GM20000 (cell line): ENCODE data around the gene BCAS4.
A peak's percentile ranks its signal among the peaks of the same experiment; 100 is the strongest.
"Not testable (repeated sequence)": the region's sequence is repeated elsewhere in the genome, so short reads cannot be mapped to it uniquely, and the experiment has no call there.

Experiments
- DNase-seq: peaks from one replicate; pipeline ENCODE4 v3.0.0; 2012; ENCODE audit warnings: low spot score
- CTCF ChIP-seq: IDR thresholded peaks from 2 replicates; pipeline ENCODE4 v1.5.1; 2012; ENCODE audit warnings: mild to moderate bottlenecking, control low read depth; ENCODE audit errors: extremely low read depth, missing control alignments

BCAS4 gene

GRCh38 chr20:50790651-50791277 lies 4.1 kb upstream of the BCAS4 start:
- TF ChIP-seq CTCF: peak; percentile 89
- DNase-seq: peak; percentile 89

DNA sequence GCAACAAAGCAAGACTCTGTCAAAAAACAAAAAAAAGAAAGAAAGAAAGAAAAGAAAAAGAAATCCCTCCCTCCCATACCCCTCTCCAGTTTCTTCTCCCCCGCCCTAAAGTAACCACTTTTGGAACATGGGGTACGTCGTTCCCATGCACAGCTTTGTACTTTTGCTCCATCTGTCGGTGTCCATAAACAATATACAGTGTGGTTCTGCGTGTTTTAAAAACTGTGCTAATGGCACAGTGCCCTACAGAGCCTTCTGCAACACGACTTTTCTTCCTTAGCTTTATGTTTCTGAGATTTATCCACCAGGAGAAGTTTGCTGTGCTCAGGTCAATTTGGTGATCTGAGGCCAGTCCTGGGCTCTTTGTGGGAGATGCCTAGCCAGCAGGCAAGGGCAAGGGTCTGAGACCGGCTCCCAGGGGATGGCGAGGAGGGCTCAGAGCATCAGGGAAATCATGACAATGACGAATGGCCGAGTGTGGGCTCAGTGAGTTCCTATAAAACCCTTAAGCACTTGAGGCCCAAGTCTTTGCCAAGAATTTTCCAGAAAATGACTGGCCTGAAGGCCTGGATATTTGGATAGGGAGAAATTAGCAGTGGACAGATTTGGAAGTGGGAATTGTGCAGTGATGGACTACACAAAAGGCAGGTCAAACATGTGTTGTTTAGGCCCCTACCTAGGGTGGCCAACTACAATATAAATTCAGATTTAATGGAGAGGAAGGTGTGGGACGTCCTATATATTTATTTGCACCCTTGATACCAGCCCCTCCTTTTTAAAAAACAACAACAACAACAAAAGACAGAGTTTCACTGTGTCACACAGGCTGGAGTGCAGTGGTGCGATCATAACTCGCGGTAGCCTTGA lies 1.9 kb upstream of the BCAS4 start:
- no peak for TF ChIP-seq CTCF

GRCh38 chr20:50793575-50794016 lies 1.3 kb upstream of the BCAS4 start:
- DNase-seq: not testable (repeated sequence)

More for the DNA sequence above, 1.9 kb upstream of the BCAS4 start:
- no peak for DNase-seq

GRCh38 chr20:50794181-50794845 lies 548 bp upstream of the BCAS4 start:
- DNase-seq: no peak
- no peak for TF ChIP-seq CTCF

More at GRCh38 chr20:50793575-50794016, 1.3 kb upstream of the BCAS4 start:
- TF ChIP-seq CTCF: peak; percentile 41

DNA sequence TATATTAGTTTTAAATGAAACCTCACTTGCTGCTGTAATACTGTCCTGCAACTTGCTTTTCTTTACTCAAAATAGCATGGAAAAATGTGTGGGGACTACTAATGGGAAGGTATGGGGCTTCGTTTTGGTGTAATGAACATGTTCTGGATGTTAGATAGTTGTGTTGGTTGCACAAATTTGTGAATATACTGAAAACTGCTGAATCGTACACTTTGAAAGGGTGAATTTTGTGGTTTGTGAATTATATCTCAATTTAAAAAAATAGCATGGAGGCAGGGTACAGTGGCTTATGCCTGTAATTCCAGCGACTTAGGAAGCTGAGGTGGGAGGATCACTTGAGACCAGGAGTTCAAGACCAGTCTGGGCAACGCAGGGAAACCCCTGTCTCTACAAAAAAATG lies 2.3 kb downstream of the BCAS4 start:
- no peak for TF ChIP-seq CTCF
- no peak for DNase-seq

DNA sequence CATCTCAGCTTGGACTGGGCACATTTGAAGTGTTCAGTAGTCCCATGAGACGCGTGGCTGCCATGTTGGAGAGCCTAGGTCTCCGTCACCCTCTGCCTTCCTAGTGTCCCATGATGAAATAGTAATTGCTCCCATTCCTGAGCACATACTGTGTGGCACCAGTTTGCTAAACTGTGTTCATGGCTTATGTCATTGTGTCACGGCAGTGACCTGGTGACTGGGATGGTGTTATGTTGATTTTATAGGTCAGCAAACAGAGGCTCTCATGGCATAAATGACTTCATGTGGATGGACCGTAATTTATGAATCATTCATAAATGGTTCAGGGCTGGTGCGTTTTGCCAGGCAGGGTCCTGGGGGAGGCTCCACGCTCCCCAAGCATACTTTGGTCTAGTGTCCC lies 3.8 kb downstream of the BCAS4 start:
- no peak for DNase-seq

More for the DNA sequence above, 3.8 kb downstream of the BCAS4 start:
- TF ChIP-seq CTCF: no peak
